Measurements from ENCODE around the gene TSPAN9. TPM values are rescaled to one million over a fixed set of nuclear protein-coding genes. Genes with fewer than 3 reads are reported as not detected.

TSPAN9 gene
- total and polyA plus RNA-seq, 2 donors from 2014 or later: 62.4 to 81.6 TPM

DNA sequence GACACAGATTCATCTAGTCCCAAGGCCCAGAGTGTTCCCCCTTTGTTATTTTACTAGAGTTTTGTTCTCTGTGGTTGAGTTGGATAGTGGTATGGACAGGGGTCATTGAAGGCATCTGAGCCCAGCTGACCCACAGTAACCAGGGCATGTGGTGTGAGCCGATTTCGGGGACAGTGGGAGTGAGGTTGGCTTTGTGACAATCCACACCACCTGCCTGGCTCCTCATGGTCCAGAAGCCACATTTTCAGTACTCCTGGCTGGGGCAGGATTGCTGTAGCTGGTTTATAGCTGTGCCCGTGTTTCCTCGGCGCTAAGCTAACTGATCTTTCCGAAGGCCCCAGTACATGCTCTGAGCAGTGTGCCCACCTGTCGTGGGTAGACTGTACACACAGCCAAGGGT is 116.0 kb downstream of the TSPAN9 start:
- Histone ChIP-seq H3K36me3 (ENCODE audit: control insufficient read depth in 2 of 3, insufficient read depth in 3 of 3, low read length in 3 of 3) (no peaks in the 10 kb centered on the region), H3K27me3 (ENCODE audit: control insufficient read depth, insufficient read depth, low read length) (no peaks in the 10 kb centered on the region), H3K4me3 (ENCODE audit: low read length in 3 of 3) (no peak overlapping the region), H3K9me3 (ENCODE audit: control insufficient read depth in 2 of 3, insufficient read depth in 1 of 3, low read length in 3 of 3) (no peaks in the 10 kb centered on the region), H3K4me1 (ENCODE audit: control insufficient read depth in 2 of 3, insufficient read depth in 2 of 3, low read depth in 1 of 3, low read length in 3 of 3) (peaks cover 0 to 27% (median 18%) of the 10 kb centered on the region in 3 donors), H3K9ac (ENCODE audit: low read length in 3 of 3) (no peak overlapping the region), H3K27ac (ENCODE audit: low read depth in 2 of 2, low read length in 2 of 2) (no peak overlapping the region)
- FAIRE-seq (no peak), DNase-seq (no peak)
- TF ChIP-seq, protein P1, sequence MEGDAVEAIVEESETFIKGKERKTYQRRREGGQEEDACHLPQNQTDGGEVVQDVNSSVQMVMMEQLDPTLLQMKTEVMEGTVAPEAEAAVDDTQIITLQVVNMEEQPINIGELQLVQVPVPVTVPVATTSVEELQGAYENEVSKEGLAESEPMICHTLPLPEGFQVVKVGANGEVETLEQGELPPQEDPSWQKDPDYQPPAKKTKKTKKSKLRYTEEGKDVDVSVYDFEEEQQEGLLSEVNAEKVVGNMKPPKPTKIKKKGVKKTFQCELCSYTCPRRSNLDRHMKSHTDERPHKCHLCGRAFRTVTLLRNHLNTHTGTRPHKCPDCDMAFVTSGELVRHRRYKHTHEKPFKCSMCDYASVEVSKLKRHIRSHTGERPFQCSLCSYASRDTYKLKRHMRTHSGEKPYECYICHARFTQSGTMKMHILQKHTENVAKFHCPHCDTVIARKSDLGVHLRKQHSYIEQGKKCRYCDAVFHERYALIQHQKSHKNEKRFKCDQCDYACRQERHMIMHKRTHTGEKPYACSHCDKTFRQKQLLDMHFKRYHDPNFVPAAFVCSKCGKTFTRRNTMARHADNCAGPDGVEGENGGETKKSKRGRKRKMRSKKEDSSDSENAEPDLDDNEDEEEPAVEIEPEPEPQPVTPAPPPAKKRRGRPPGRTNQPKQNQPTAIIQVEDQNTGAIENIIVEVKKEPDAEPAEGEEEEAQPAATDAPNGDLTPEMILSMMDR (IDR thresholded peaks at IDR 0.05; ENCODE audit: borderline replicate concordance, extremely low read depth, insufficient read depth): no peak
- intact Hi-C loops (cut with DNase I): no loop called here

DNA sequence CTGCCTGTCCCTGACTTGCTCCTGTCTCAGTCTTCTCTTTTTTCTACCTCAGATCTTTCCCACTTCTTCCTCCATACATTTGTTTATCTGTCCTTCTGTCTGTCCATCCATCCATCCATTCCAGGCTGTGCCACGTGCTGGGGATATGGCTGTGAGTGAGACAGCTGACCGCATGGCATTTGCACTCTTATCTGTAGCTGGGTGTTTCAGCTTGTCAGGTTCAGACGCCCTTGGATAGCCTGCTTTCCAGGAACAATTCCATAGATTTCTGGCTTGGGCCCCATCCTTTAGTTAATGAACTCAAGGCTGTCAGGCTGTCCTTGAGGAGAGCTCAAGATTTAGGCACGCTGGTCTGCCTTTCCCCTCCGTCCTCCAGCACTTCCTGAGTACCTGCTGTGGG is 116.6 kb downstream of the TSPAN9 start:
- intact Hi-C loops (cut with DNase I): no loop called here
- no peak overlapping the region for H3K27ac ChIP-seq (ENCODE audit: low read depth in 2 of 2, low read length in 2 of 2)
- H3K9ac ChIP-seq (ENCODE audit: low read length in 3 of 3): no peak overlapping the region
- H3K4me1 ChIP-seq (ENCODE audit: control insufficient read depth in 2 of 3, insufficient read depth in 2 of 3, low read depth in 1 of 3, low read length in 3 of 3): peaks cover 0 to 21% (median 13%) of the 10 kb centered on the region in 3 donors
- no peaks in the 10 kb centered on the region for H3K9me3 ChIP-seq (ENCODE audit: control insufficient read depth in 2 of 3, insufficient read depth in 1 of 3, low read length in 3 of 3)
- TF ChIP-seq, protein P1 (IDR thresholded peaks at IDR 0.05; ENCODE audit: borderline replicate concordance, extremely low read depth, insufficient read depth): no peak
- FAIRE-seq (no peak), DNase-seq (no peak)
- no peaks in the 10 kb centered on the region for H3K27me3 ChIP-seq (ENCODE audit: control insufficient read depth, insufficient read depth, low read length)
- no peak overlapping the region for H3K4me3 ChIP-seq (ENCODE audit: low read length in 3 of 3)
- H3K36me3 ChIP-seq (ENCODE audit: control insufficient read depth in 2 of 3, insufficient read depth in 3 of 3, low read length in 3 of 3): no peaks in the 10 kb centered on the region

DNA sequence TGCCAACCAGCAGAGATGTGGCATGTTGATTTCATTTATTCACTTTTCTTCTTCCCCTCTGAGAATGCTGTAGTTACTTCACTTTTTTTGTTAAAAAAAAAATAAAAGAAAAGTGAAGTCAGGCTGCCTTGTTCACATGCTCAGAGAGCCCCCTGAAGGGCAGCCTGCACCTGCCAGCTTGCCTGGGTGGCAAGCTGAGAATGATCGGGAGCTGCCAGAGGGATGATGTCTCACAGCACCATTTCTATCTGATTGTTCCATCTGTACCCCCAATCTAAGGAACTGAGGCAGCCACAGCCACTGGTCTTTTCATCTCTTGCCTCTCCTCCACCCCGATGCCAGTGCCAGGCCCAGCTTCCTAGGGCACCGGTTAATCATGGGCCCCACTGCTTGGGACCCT is 118.2 kb downstream of the TSPAN9 start:
- Histone ChIP-seq H3K4me1 (ENCODE audit: control insufficient read depth in 2 of 3, insufficient read depth in 2 of 3, low read depth in 1 of 3, low read length in 3 of 3) (peaks cover 0 to 11% (median 9%) of the 10 kb centered on the region in 3 donors), H3K9me3 (ENCODE audit: control insufficient read depth in 2 of 3, insufficient read depth in 1 of 3, low read length in 3 of 3) (no peaks in the 10 kb centered on the region), H3K9ac (ENCODE audit: low read length in 3 of 3) (no peak overlapping the region), H3K27me3 (ENCODE audit: control insufficient read depth, insufficient read depth, low read length) (no peaks in the 10 kb centered on the region), H3K36me3 (ENCODE audit: control insufficient read depth in 2 of 3, insufficient read depth in 3 of 3, low read length in 3 of 3) (no peaks in the 10 kb centered on the region), H3K27ac (ENCODE audit: low read depth in 2 of 2, low read length in 2 of 2) (no peak overlapping the region), H3K4me3 (ENCODE audit: low read length in 3 of 3) (no peak overlapping the region)
- TF ChIP-seq, protein P1 (IDR thresholded peaks at IDR 0.05; ENCODE audit: borderline replicate concordance, extremely low read depth, insufficient read depth): no peak
- no peak for DNase-seq
- intact Hi-C loops (cut with DNase I): no loop called here
- FAIRE-seq: no peak

DNA sequence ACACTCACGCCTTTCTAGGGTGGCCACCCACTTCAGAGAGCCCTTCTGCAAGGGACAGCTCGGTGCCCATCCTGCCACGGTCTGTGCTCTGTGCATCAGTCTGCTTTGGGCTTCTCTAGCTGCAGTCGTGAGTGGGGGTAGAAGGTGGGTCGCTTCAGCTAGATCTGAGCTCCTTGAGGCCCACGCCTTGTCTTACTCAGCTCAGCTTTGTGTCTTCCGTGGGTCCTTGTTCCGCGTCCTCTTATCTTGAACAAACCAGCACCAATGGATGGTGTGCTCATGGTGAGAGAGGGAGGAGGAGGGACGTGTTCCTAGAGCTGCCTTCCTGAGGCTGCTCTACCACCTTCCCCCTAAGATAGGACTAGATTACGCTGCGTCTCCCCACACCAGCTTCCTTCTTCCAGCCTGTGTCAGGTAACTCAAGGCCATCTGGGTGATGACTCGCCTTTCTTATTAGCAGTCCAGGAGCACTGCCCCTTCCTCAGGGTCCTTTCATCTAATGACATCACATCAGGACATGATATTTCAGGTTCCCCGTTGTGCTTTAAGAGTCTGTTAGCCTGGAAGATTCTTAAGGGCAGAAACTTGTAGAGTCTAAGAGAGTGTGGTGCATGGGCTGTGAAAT is 118.8 kb downstream of the TSPAN9 start:
- intact Hi-C loops (cut with DNase I): no loop called here
- Histone ChIP-seq H3K4me3 (ENCODE audit: low read length in 3 of 3) (no peak overlapping the region), H3K27ac (ENCODE audit: low read depth in 2 of 2, low read length in 2 of 2) (no peak overlapping the region), H3K36me3 (ENCODE audit: control insufficient read depth in 2 of 3, insufficient read depth in 3 of 3, low read length in 3 of 3) (peaks cover 0 to under 1% (median 0%) of the 10 kb centered on the region in 3 donors), H3K9me3 (ENCODE audit: control insufficient read depth in 2 of 3, insufficient read depth in 1 of 3, low read length in 3 of 3) (no peaks in the 10 kb centered on the region), H3K27me3 (ENCODE audit: control insufficient read depth, insufficient read depth, low read length) (no peaks in the 10 kb centered on the region), H3K4me1 (ENCODE audit: control insufficient read depth in 2 of 3, insufficient read depth in 2 of 3, low read depth in 1 of 3, low read length in 3 of 3) (peaks cover 0 to 11% (median 9%) of the 10 kb centered on the region in 3 donors), H3K9ac (ENCODE audit: low read length in 3 of 3) (no peak overlapping the region)
- FAIRE-seq: no peak
- no peak for DNase-seq
- TF ChIP-seq, protein P1 (IDR thresholded peaks at IDR 0.05; ENCODE audit: borderline replicate concordance, extremely low read depth, insufficient read depth): no peak
